ENCODE data around the gene CA4.
"Not testable (repeated sequence)": the region's sequence is repeated elsewhere in the genome, so short reads cannot be mapped to it uniquely, and the experiment has no call there.

CA4 gene

GRCh38 chr17:60168654-60169053, 18.9 kb downstream of the CA4 start:
- no peak overlapping the region for H3K4me3 ChIP-seq (ENCODE audit: low read depth, low read length)
- TF ChIP-seq, protein P1, sequence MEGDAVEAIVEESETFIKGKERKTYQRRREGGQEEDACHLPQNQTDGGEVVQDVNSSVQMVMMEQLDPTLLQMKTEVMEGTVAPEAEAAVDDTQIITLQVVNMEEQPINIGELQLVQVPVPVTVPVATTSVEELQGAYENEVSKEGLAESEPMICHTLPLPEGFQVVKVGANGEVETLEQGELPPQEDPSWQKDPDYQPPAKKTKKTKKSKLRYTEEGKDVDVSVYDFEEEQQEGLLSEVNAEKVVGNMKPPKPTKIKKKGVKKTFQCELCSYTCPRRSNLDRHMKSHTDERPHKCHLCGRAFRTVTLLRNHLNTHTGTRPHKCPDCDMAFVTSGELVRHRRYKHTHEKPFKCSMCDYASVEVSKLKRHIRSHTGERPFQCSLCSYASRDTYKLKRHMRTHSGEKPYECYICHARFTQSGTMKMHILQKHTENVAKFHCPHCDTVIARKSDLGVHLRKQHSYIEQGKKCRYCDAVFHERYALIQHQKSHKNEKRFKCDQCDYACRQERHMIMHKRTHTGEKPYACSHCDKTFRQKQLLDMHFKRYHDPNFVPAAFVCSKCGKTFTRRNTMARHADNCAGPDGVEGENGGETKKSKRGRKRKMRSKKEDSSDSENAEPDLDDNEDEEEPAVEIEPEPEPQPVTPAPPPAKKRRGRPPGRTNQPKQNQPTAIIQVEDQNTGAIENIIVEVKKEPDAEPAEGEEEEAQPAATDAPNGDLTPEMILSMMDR (IDR thresholded peaks at IDR 0.05; ENCODE audit: low read depth, low read length), result no peak

DNA sequence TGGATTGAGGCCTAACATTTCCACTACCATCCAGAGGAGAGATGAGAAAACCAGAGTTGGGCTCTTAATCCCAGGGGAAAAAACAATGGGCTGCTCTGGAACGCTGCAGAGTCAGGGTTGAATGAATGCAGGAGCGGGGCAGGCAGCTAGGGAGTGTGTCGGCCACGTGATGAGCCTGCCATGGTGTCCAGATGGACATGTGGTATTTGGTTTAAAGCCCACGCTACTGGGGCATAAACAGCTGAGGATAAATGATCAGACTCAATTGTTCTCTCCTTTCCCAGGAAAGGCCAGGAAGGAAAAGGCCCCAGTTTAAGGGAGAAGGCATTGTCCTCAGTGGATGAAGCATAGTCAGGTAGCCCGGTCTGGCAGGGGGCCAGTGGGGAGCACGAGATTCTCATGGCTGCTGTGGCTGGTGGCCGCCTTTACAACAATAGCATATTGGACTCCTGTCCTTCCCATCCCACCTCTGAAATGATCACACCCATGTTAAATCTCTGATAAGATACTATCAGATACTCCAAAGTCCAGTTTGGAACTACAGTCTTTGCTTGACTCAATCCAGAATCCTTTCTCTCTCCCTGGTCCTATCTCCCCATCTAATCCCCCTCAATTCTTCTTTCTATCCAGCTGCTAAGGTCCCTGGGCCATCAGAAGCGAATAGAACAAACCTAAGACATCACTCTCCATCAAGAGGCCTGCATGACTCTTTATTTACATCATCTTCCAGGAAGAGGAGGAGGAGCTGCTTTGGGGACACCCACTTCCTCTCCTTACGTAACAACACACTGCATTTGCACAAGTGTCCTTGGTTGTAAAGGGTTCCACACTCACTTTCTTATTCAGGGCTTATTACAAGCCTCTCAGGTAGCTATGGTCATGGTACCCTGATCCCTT, 20.4 kb downstream of the CA4 start:
- no peak overlapping the region for H3K4me3 ChIP-seq (ENCODE audit: low read depth, low read length)
- TF ChIP-seq, protein P1 (IDR thresholded peaks at IDR 0.05; ENCODE audit: low read depth, low read length), result no peak

DNA sequence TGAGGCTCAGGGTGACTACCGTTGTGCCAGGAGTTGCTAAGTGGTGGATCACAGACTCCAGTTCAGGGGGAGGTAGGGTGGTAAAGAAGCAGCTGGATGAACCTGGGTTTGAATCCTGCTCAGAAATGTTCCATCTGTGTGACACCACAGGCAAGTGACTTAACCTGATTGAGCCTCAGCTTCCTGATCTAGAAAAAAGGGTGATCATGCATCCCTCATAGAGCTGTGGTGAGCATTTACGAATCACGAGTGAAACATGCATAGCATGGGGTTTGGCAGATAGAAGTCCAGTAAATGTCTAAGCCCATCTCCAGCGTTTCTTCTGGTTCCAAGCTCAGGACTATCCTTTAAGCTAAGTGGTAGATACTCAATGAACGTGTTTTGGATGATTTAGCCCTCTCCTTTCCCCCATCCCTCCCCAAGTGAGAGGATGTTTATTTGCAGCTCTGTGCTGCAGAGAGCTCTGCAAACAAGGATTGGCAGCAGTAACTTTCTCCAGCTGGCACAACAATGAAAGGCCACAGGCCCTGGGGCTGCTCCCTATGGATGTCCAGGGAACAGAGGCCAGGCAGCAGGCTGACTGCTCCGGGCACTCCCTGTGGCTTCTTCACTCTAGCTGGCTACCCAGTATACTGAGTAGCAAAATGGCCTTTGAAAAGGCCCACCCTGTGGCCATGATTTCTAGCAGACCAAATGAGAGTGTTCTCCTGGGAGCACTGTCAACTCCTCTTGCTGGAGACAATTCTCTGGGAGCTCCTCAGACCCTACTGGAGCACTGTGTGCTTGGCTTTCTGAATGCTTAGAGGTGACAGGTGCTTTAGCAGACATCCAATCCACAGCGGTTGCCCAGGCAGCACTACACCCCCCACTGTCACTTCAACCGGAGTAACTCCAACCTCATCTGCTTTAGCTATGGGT, 21.3 kb downstream of the CA4 start:
- TF ChIP-seq, protein P1 (IDR thresholded peaks at IDR 0.05; ENCODE audit: low read depth, low read length), result no peak

DNA sequence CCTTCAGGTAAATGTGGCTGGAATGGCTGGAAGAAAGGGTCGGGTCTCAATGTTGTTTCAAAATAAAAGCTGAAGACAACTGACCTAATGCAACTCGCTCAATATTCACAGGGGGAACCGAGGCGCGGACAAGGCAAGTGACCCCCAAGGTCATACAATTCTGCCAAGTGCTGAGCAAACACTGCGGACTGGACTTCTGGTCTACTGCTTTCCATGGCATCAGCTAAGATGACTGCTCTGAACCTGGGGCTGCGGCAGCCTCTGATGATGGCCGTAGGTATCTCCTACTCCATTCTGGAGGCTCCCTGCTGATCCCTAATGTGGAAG, 21.9 kb downstream of the CA4 start:
- H3K4me3 ChIP-seq (ENCODE audit: low read depth, low read length), result no peak overlapping the region
- TF ChIP-seq, protein P1 (IDR thresholded peaks at IDR 0.05; ENCODE audit: low read depth, low read length), result no peak

More for the DNA sequence above, 21.3 kb downstream of the CA4 start:
- no peak overlapping the region for H3K4me3 ChIP-seq (ENCODE audit: low read depth, low read length)

DNA sequence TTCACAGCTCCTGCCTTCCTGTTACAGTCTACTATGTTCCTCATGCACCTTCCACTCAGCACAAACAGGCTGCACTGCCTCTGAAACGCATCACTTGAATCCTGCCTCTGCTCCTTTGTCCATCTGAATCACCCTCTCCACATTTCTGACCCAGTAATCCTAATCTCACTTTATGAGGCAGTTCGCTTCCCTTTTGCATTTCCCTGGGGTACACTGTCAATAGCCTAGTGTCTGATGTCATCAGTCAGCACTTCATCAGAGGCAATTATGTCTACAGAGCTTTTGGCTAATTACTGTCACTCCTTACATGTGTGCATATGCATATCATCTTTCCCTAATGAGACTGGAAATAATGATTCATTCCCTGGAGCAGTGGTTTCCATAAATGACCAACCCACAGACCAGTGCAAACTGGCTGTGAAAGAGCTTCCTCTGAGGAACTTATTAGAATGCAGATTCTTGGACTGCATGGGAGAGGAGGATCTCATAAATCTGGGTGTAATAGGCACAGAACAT, 23.6 kb downstream of the CA4 start:
- H3K4me3 ChIP-seq (ENCODE audit: low read depth, low read length), result no peak overlapping the region
- TF ChIP-seq, protein P1 (IDR thresholded peaks at IDR 0.05; ENCODE audit: low read depth, low read length), result no peak

- TF ChIP-seq, protein P1 (IDR thresholded peaks at IDR 0.05; ENCODE audit: low read depth, low read length), result no peak
- H3K4me3 ChIP-seq (ENCODE audit: low read depth, low read length), result no peak overlapping the region
Measured at GRCh38 chr17:60174035-60174434, 24.3 kb downstream of the CA4 start.

- not testable (repeated sequence) for H3K4me3 ChIP-seq (ENCODE audit: low read depth, low read length)
Measured at GRCh38 chr17:60174767-60175166, 25.0 kb downstream of the CA4 start.

- H3K4me3 ChIP-seq (ENCODE audit: low read depth, low read length), result not testable (repeated sequence)
Measured at GRCh38 chr17:60176763-60177162, 27.0 kb downstream of the CA4 start.

- not testable (repeated sequence) for H3K4me3 ChIP-seq (ENCODE audit: low read depth, low read length)
Measured at GRCh38 chr17:60178180-60178579, 28.4 kb downstream of the CA4 start.

- not testable (repeated sequence) for H3K4me3 ChIP-seq (ENCODE audit: low read depth, low read length)
Measured at GRCh38 chr17:60180380-60180779, 30.6 kb downstream of the CA4 start.

- H3K4me3 ChIP-seq (ENCODE audit: low read depth, low read length), result not testable (repeated sequence)
Measured at GRCh38 chr17:60186372-60186771, 36.6 kb downstream of the CA4 start.

Measured in WI38 (cell line).